OCI-LY7 (cell line): Measurements from ENCODE around the gene LTBP2. TPM values are rescaled to one million over a fixed set of nuclear protein-coding genes. Genes with fewer than 3 reads are reported as not detected.

Experiments
- BruUV-seq: library from RNA; stranded (reverse); fragments of 400-500 nt; replicated peaks from 2 replicates; lab custom pipeline; 2021; lab: Mats Ljungman, UMichigan
- CTCF ChIA-PET: fragments of 300-600 bp; sonication (Branson Sonifier 250); formaldehyde crosslinking; loops from one replicate; lab custom pipeline; 2022; ENCODE audit warnings: antibody characterized with exemption; ENCODE audit not compliant: unreplicated experiment; lab: Charles Lee
- POLR2A ChIA-PET: fragments of 300-600 bp; sonication (Branson Sonifier 250); formaldehyde crosslinking; loops from one replicate; lab custom pipeline; 2022; ENCODE audit warnings: antibody characterized with exemption; lab: Charles Lee
- DNase-seq: peaks from one replicate; pipeline ENCODE4 v3.0.0-alpha.2; 2015; ENCODE audit warnings: low spot score
- H2AFZ ChIP-seq: fragments of 200-600 bp; sonication (generic), shearing (Covaris generic); 2 replicates; pipeline ENCODE4 v1.6.1; 2014; ENCODE audit warnings: mild to moderate bottlenecking, antibody characterized with exemption, low read length, moderate library complexity
- H3K27ac ChIP-seq: fragments of 200-600 bp; sonication (generic); 2 replicates; pipeline ENCODE4 v1.5.1; 2014; ENCODE audit warnings: mixed run types, low read depth, mild to moderate bottlenecking, moderate library complexity, low read length, inconsistent platforms; ENCODE audit not compliant: poor library complexity, severe bottlenecking
- H3K36me3 ChIP-seq: fragments of 200-600 bp; sonication (generic); 2 replicates; pipeline ENCODE4 v1.6.1; 2014; ENCODE audit warnings: mild to moderate bottlenecking, antibody characterized with exemption, low read length, moderate library complexity, mixed read lengths; ENCODE audit not compliant: insufficient read depth
- H3K4me1 ChIP-seq: fragments of 200-600 bp; sonication (generic); 2 replicates; pipeline ENCODE4 v1.5.1; 2014; ENCODE audit warnings: mild to moderate bottlenecking, low read length; ENCODE audit not compliant: insufficient read depth, poor library complexity, severe bottlenecking
- H3K4me2 ChIP-seq: fragments of 200-600 bp; sonication (generic); 2 replicates; pipeline ENCODE4 v1.6.1; 2014; ENCODE audit warnings: mild to moderate bottlenecking, low read length
- H3K4me3 ChIP-seq: fragments of 200-600 bp; sonication (generic); 2 replicates; pipeline ENCODE4 v1.5.1; 2014; ENCODE audit warnings: mild to moderate bottlenecking, low read depth, low read length; ENCODE audit not compliant: poor library complexity, severe bottlenecking
- H3K79me2 ChIP-seq: fragments of 200-600 bp; sonication (generic); 2 replicates; pipeline ENCODE4 v1.6.1; 2016; ENCODE audit warnings: low read depth, mild to moderate bottlenecking, low read length, moderate library complexity, mixed read lengths; ENCODE audit not compliant: insufficient read depth
- H3K9me2 ChIP-seq: fragments of 200-600 bp; sonication (generic); 2 replicates; pipeline ENCODE4 v1.6.1; 2016; ENCODE audit warnings: mild to moderate bottlenecking, low read length, mixed read lengths; ENCODE audit not compliant: insufficient read depth
- H3K9me3 ChIP-seq: fragments of 200-600 bp; sonication (generic); 2 replicates; pipeline ENCODE4 v1.6.1; 2014; ENCODE audit warnings: mild to moderate bottlenecking, mixed run types, low read length, mixed read lengths
- H4K20me1 ChIP-seq: fragments of 200-600 bp; sonication (generic); 2 replicates; pipeline ENCODE4 v1.6.1; 2014; ENCODE audit warnings: mild to moderate bottlenecking, antibody characterized with exemption, low read length, moderate library complexity, mixed read lengths; ENCODE audit not compliant: insufficient read depth
- CTCF ChIP-seq: fragments of 200-600 bp; sonication (generic); conservative IDR thresholded peaks from 2 replicates; pipeline ENCODE4 v1.5.1; 2014; ENCODE audit warnings: mild to moderate bottlenecking, antibody characterized with exemption, low read length, moderate library complexity, mixed read lengths
- EZH2phosphoT487 ChIP-seq: fragments of 200-600 bp; sonication (generic); IDR thresholded peaks from 2 replicates; pipeline ENCODE4 v1.6.1; 2018; ENCODE audit warnings: low read depth, borderline replicate concordance, mild to moderate bottlenecking, mixed run types, antibody characterized with exemption, low read length, moderate library complexity, mixed read lengths
- intact Hi-C: fragments of 100-400 bp; cut with micrococcal nuclease; formaldehyde crosslinking; loops from one replicate; pipeline ENCODE4 v1.10.0; 2022; ENCODE audit not compliant: unreplicated experiment
- total RNA-seq, 2 experiments: library from RNA; depleted of rRNA in 1 of 2; stranded (reverse); fragments of >200 nt in 1 of 2; shearing (Covaris generic) in 1 of 2; gene quantifications; 2 replicates each; pipeline ENCODE4 v1.2.3, GENCODE V29; 2014 to 2022

LTBP2 gene
- total RNA-seq, 2 experiments from 2014 or later, result 0.15 to 0.25 TPM

GRCh38 chr14:74580275-74580672, 31.8 kb downstream of the LTBP2 start:
- no peaks in the 10 kb centered on the region for H3K9me2 ChIP-seq
- ChIA-PET CTCF (no interaction called here), POLR2A (no interaction called here)
- H2AFZ ChIP-seq, result no peak overlapping the region
- intact Hi-C loops, result no loop called here
- TF ChIP-seq EZH2phosphoT487 (no peak), CTCF (no peak)
- H3K4me3 ChIP-seq, result no peak overlapping the region
- H4K20me1 ChIP-seq, result no peaks in the 10 kb centered on the region
- H3K4me1 ChIP-seq, result no peaks in the 10 kb centered on the region
- no peaks in the 10 kb centered on the region for H3K9me3 ChIP-seq
- no peaks in the 10 kb centered on the region for H3K79me2 ChIP-seq
- no peak overlapping the region for H3K4me2 ChIP-seq
- DNase-seq, result no peak
- no peak overlapping the region for H3K27ac ChIP-seq
- BruUV-seq, result no TSS peak
- H3K36me3 ChIP-seq, result no peaks in the 10 kb centered on the region

- TF ChIP-seq CTCF, result no peak
- no peak for TF ChIP-seq EZH2phosphoT487
- Histone ChIP-seq H2AFZ (no peak overlapping the region), H3K4me1 (peaks cover 4% of the 10 kb centered on the region), H3K4me3 (no peak overlapping the region), H4K20me1 (no peaks in the 10 kb centered on the region), H3K27ac (no peak overlapping the region), H3K9me2 (no peaks in the 10 kb centered on the region), H3K4me2 (no peak overlapping the region), H3K36me3 (no peaks in the 10 kb centered on the region), H3K9me3 (no peaks in the 10 kb centered on the region), H3K79me2 (no peaks in the 10 kb centered on the region)
- no TSS peak for BruUV-seq
- intact Hi-C loops, result no loop called here
- ChIA-PET CTCF (no interaction called here), POLR2A (no interaction called here)
- no peak for DNase-seq
Observed at GRCh38 chr14:74579447-74580274, 32.4 kb downstream of the LTBP2 start.

GRCh38 chr14:74578479-74578878, 33.6 kb downstream of the LTBP2 start:
- no TSS peak for BruUV-seq
- Histone ChIP-seq H4K20me1 (no peaks in the 10 kb centered on the region), H3K79me2 (no peaks in the 10 kb centered on the region), H3K4me3 (no peak overlapping the region), H3K9me3 (no peaks in the 10 kb centered on the region), H2AFZ (no peak overlapping the region), H3K4me2 (no peak overlapping the region), H3K36me3 (no peaks in the 10 kb centered on the region), H3K27ac (no peak overlapping the region), H3K4me1 (peaks cover 5% of the 10 kb centered on the region), H3K9me2 (no peaks in the 10 kb centered on the region)
- TF ChIP-seq CTCF (no peak), EZH2phosphoT487 (no peak)
- DNase-seq, result no peak
- POLR2A ChIA-PET, result no interaction called here
- CTCF ChIA-PET, result no interaction called here
- intact Hi-C loops, result no loop called here
